HepG2 (cell line): ENCODE measurements around the gene RNF4. TPM values are rescaled to one million over a fixed set of nuclear protein-coding genes. Genes with fewer than 3 reads are reported as not detected.
A peak's percentile ranks its signal among the peaks of the same experiment; 100 is the strongest.

Source experiments
- FOXA3 ChIP-seq: IDR thresholded peaks from 2 replicates; pipeline ENCODE4 v1.6.1; 2016; ENCODE audit warnings: missing genetic modification reagents, missing compliant biosample characterization
- KLF15 ChIP-seq: sonication (generic); formaldehyde crosslinking; IDR thresholded peaks from 2 replicates; pipeline ENCODE4 v1.8.1; 2023; ENCODE audit warnings: borderline replicate concordance, mild to moderate bottlenecking, inconsistent platforms, missing genetic modification reagents, mixed read lengths
- KLF16 ChIP-seq, 2 experiments: sonication (generic) in 1 of 2; formaldehyde crosslinking in 1 of 2; IDR thresholded peaks; 2 replicates each; pipeline versions ENCODE4 v1.6.1 to v1.8.0; 2016 to 2023; ENCODE audit warnings: missing genetic modification reagents in 2 of 2, missing compliant biosample characterization in 1 of 2
- RARA ChIP-seq: IDR thresholded peaks from 2 replicates; pipeline ENCODE4 v1.6.1; 2016; ENCODE audit warnings: missing genetic modification reagents, missing compliant biosample characterization
- SMAD1 ChIP-seq: sonication (generic); formaldehyde crosslinking; IDR thresholded peaks from 2 replicates; pipeline ENCODE4 v1.4.0; 2020; ENCODE audit warnings: missing genetic modification reagents, low read depth, mild to moderate bottlenecking, borderline replicate concordance
- THAP11 ChIP-seq: IDR thresholded peaks from 2 replicates; pipeline ENCODE4 v1.6.1; 2016; ENCODE audit warnings: missing biosample characterization, missing genetic modification reagents
- TOE1 ChIP-seq: sonication (generic); formaldehyde crosslinking; IDR thresholded peaks from 2 replicates; pipeline ENCODE4 v1.4.0; 2020; ENCODE audit warnings: mild to moderate bottlenecking, missing genetic modification reagents
- ZFP62 ChIP-seq: sonication (generic); formaldehyde crosslinking; IDR thresholded peaks from 2 replicates; pipeline ENCODE4 v1.4.0; 2020; ENCODE audit warnings: missing genetic modification reagents
- ZNF138 ChIP-seq: sonication (generic); formaldehyde crosslinking; IDR thresholded peaks from 2 replicates; pipeline ENCODE4 v1.5.0; 2020; ENCODE audit warnings: mild to moderate bottlenecking, low read depth, missing genetic modification reagents
- ZNF235 ChIP-seq: sonication (generic); formaldehyde crosslinking; IDR thresholded peaks from 2 replicates; pipeline ENCODE4 v1.8.1; 2023; ENCODE audit warnings: mild to moderate bottlenecking, missing genetic modification reagents, borderline replicate concordance
- ZNF3 ChIP-seq: IDR thresholded peaks from 2 replicates; pipeline ENCODE4 v1.7.0; 2017; ENCODE audit warnings: inconsistent platforms
- ZNF614 ChIP-seq: IDR thresholded peaks from 2 replicates; pipeline ENCODE4 v1.6.1; 2018; ENCODE audit warnings: missing biosample characterization, missing genetic modification reagents, inconsistent platforms, borderline replicate concordance
- ZNF713 ChIP-seq: sonication (generic); formaldehyde crosslinking; IDR thresholded peaks from 2 replicates; pipeline ENCODE4 v1.4.0; 2020; ENCODE audit warnings: mild to moderate bottlenecking, missing genetic modification reagents
- polyA plus RNA-seq, 8 experiments: library from polyadenylated mRNA; depleted of rRNA in 3 of 8; stranded (reverse) in 7 of 8; unstranded in 1 of 8; fragments of >200 nt; fragmentation: Illumina TruSeq in 4 of 8; extraction: Trizol in 4 of 8; gene quantifications; 2 replicates each; pipeline versions ENCODE4 v1.2.1 to v1.2.3, GENCODE V29; 2011 to 2016; ENCODE audit warnings: low read depth in 4 of 8, missing spikeins in 1 of 8, mixed read lengths in 1 of 8; ENCODE audit not compliant: insufficient read depth in 1 of 8
- total RNA-seq, 5 experiments: library from RNA; depleted of rRNA; stranded (reverse); fragments of >200 nt; fragmentation: Illumina TruSeq; extraction: Trizol; gene quantifications; 2 replicates each; pipeline ENCODE4 v1.2.3, GENCODE V29; 2016; ENCODE audit warnings: low read depth in 1 of 5
- TF ChIP-seq, protein P1 (sequence below): sonication (generic); formaldehyde crosslinking; conservative IDR thresholded peaks from 2 replicates; pipeline ENCODE4 v1.8.1; 2023; ENCODE audit warnings: missing genetic modification reagents
- TF ChIP-seq, protein P2 (sequence below): sonication (generic); formaldehyde crosslinking; IDR thresholded peaks from 2 replicates; pipeline ENCODE4 v1.4.0; 2020; ENCODE audit warnings: missing genetic modification reagents
- TF ChIP-seq, protein P3 (sequence below): sonication (generic); formaldehyde crosslinking; IDR thresholded peaks from 2 replicates; pipeline ENCODE4 v1.8.0; 2022; ENCODE audit warnings: missing genetic modification reagents, low read depth, mild to moderate bottlenecking, borderline replicate concordance
- TF ChIP-seq, protein P4 (sequence below): sonication (generic); formaldehyde crosslinking; IDR thresholded peaks from 2 replicates; pipeline ENCODE4 v1.8.1; 2023; ENCODE audit warnings: missing genetic modification reagents, inconsistent platforms, borderline replicate concordance
- TF ChIP-seq, protein P5 (sequence below): sonication (generic); formaldehyde crosslinking; conservative IDR thresholded peaks from 2 replicates; pipeline ENCODE4 v1.8.0; 2022; ENCODE audit warnings: missing genetic modification reagents
- TF ChIP-seq, protein P6 (sequence below): sonication (generic); formaldehyde crosslinking; IDR thresholded peaks from 2 replicates; pipeline ENCODE4 v1.5.1; 2020; ENCODE audit warnings: missing genetic modification reagents, mild to moderate bottlenecking, borderline replicate concordance

RNF4 gene
- total and polyA plus RNA-seq, 2 of the 13 experiments (the other 11 are each of a cell fraction or from before 2014, with no cell fraction given) = 38.1 to 45.1 TPM

DNA sequence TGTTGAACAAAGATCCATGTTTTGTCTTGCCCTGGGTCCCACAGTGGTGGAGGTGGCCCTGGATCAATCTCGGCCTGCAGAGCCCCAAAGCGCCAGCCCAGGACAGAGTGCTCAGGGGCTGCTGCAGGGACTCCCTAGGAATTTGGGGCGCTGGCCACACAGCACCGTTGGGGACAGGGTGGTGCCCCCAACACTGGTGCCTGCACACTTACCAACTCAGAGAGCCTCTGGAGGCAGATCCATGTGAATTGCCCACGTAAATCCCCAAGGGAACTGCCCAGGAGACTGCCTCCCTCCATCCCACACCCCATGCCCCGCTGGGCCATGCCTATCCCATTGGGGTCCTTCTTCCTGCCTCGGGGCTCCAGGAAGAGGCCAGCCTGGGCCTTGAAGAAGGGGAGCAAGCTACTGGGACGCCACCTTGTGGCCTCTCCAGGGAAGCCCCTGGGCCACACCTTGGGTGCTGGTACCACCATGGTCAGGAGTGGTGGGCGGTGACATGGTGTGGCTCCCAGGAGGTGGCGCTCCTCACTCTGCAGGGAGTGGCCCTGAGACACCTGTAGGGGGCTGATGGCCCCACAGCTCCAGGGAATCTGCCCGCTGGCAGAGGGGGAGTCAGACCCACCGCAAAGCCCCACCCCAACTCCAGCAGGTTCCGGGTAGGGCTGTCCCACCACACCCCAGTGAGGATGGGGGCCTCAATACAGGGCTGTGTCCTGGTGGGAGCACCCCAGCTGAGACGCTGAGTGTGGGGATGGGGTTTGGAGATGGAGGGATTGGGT, 27.3 kb upstream of the RNF4 start (continued):
- TF ChIP-seq, protein P1, sequence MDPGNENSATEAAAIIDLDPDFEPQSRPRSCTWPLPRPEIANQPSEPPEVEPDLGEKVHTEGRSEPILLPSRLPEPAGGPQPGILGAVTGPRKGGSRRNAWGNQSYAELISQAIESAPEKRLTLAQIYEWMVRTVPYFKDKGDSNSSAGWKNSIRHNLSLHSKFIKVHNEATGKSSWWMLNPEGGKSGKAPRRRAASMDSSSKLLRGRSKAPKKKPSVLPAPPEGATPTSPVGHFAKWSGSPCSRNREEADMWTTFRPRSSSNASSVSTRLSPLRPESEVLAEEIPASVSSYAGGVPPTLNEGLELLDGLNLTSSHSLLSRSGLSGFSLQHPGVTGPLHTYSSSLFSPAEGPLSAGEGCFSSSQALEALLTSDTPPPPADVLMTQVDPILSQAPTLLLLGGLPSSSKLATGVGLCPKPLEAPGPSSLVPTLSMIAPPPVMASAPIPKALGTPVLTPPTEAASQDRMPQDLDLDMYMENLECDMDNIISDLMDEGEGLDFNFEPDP = no peak
- TF ChIP-seq, protein P2, sequence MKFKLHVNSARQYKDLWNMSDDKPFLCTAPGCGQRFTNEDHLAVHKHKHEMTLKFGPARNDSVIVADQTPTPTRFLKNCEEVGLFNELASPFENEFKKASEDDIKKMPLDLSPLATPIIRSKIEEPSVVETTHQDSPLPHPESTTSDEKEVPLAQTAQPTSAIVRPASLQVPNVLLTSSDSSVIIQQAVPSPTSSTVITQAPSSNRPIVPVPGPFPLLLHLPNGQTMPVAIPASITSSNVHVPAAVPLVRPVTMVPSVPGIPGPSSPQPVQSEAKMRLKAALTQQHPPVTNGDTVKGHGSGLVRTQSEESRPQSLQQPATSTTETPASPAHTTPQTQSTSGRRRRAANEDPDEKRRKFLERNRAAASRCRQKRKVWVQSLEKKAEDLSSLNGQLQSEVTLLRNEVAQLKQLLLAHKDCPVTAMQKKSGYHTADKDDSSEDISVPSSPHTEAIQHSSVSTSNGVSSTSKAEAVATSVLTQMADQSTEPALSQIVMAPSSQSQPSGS (CRISPR knock-in tag) = 0 out of 2 replicates have a peak, but pooled peaks have one; percentile 31
- no peak for TF ChIP-seq ZNF614
- TF ChIP-seq, protein P3, sequence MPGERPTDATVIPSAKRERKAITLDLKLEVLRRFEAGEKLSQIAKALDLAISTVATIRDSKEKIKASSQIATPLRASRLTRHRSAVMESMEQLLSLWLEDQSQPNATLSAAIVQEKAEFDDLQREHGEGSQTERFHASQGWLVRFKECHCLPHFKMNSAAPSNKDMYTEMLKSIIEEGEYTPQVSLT (CRISPR knock-in tag) = no peak
- TF ChIP-seq, protein P4, sequence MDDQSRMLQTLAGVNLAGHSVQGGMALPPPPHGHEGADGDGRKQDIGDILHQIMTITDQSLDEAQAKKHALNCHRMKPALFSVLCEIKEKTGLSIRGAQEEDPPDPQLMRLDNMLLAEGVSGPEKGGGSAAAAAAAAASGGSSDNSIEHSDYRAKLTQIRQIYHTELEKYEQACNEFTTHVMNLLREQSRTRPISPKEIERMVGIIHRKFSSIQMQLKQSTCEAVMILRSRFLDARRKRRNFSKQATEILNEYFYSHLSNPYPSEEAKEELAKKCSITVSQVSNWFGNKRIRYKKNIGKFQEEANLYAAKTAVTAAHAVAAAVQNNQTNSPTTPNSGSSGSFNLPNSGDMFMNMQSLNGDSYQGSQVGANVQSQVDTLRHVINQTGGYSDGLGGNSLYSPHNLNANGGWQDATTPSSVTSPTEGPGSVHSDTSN (CRISPR knock-in tag) = no peak
- TF ChIP-seq ZNF713 (CRISPR knock-in tag) = no peak
- TF ChIP-seq, protein P5, sequence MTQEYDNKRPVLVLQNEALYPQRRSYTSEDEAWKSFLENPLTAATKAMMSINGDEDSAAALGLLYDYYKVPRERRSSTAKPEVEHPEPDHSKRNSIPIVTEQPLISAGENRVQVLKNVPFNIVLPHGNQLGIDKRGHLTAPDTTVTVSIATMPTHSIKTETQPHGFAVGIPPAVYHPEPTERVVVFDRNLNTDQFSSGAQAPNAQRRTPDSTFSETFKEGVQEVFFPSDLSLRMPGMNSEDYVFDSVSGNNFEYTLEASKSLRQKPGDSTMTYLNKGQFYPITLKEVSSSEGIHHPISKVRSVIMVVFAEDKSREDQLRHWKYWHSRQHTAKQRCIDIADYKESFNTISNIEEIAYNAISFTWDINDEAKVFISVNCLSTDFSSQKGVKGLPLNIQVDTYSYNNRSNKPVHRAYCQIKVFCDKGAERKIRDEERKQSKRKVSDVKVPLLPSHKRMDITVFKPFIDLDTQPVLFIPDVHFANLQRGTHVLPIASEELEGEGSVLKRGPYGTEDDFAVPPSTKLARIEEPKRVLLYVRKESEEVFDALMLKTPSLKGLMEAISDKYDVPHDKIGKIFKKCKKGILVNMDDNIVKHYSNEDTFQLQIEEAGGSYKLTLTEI (CRISPR knock-in tag) = no peak
- TF ChIP-seq ZNF3 = no peak
- TF ChIP-seq ZFP62 (CRISPR knock-in tag) = no peak
- peak; percentile 67; the same call in 1 of the 2 replicates for TF ChIP-seq ZNF235 (CRISPR knock-in tag)
- TF ChIP-seq ZNF138 = no peak
- TF ChIP-seq RARA (CRISPR knock-in tag) = no peak; the same call in 1 of the 2 replicates
- 0 out of 4 replicates have a peak, but pooled peaks of 1 of the 2 experiments have one; percentile 29 for TF ChIP-seq KLF16 (CRISPR knock-in tag; IDR thresholded peaks at IDR 0.05)
- TF ChIP-seq KLF15 (CRISPR knock-in tag) = no peak
- TF ChIP-seq TOE1 (CRISPR knock-in tag) = no peak
- no peak for TF ChIP-seq SMAD1 (CRISPR knock-in tag)
- TF ChIP-seq, protein P6, sequence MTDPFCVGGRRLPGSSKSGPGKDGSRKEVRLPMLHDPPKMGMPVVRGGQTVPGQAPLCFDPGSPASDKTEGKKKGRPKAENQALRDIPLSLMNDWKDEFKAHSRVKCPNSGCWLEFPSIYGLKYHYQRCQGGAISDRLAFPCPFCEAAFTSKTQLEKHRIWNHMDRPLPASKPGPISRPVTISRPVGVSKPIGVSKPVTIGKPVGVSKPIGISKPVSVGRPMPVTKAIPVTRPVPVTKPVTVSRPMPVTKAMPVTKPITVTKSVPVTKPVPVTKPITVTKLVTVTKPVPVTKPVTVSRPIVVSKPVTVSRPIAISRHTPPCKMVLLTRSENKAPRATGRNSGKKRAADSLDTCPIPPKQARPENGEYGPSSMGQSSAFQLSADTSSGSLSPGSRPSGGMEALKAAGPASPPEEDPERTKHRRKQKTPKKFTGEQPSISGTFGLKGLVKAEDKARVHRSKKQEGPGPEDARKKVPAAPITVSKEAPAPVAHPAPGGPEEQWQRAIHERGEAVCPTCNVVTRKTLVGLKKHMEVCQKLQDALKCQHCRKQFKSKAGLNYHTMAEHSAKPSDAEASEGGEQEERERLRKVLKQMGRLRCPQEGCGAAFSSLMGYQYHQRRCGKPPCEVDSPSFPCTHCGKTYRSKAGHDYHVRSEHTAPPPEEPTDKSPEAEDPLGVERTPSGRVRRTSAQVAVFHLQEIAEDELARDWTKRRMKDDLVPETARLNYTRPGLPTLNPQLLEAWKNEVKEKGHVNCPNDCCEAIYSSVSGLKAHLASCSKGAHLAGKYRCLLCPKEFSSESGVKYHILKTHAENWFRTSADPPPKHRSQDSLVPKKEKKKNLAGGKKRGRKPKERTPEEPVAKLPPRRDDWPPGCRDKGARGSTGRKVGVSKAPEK (CRISPR knock-in tag) = peak; percentile 39; the same call in 1 of the 2 replicates
- peak; percentile 76 for TF ChIP-seq THAP11
- TF ChIP-seq FOXA3 (CRISPR knock-in tag) = peak; percentile 31
